Choroid plexus epithelial cell (primary cell): Measurements from ENCODE around the gene MPP7.

Experiments used
- DNase-seq: peaks from one replicate; pipeline ENCODE4 v3.0.0-alpha.2; 2010; ENCODE audit warnings: low read depth
- H3K4me3 ChIP-seq: 2 replicates; pipeline ENCODE4 v1.5.1; 2011; ENCODE audit warnings: low read depth, mild to moderate bottlenecking, control low read depth, low read length, moderate library complexity
- CTCF ChIP-seq: conservative IDR thresholded peaks from 2 replicates; pipeline ENCODE4 v1.5.1; 2011; ENCODE audit warnings: low read depth, mild to moderate bottlenecking, control low read depth, inconsistent platforms, low read length, moderate library complexity

Gene MPP7

GRCh38 chr10:28274475-28274874, 28.4 kb downstream of the MPP7 start:
- H3K4me3 ChIP-seq, result no peak overlapping the region
- TF ChIP-seq CTCF, result no peak
- DNase-seq, result no peak

GRCh38 chr10:28273343-28273742, 29.5 kb downstream of the MPP7 start:
- no peak overlapping the region for H3K4me3 ChIP-seq
- no peak for DNase-seq
- TF ChIP-seq CTCF, result no peak

GRCh38 chr10:28269842-28270456, 32.9 kb downstream of the MPP7 start:
- no peak for DNase-seq
- no peak for TF ChIP-seq CTCF
- no peak overlapping the region for H3K4me3 ChIP-seq

- no peak for TF ChIP-seq CTCF
- no peak overlapping the region for H3K4me3 ChIP-seq
- no peak for DNase-seq
These were observed 36.2 kb downstream of the MPP7 start for GRCh38 chr10:28266449-28267224.

GRCh38 chr10:28263136-28263857, 39.6 kb downstream of the MPP7 start:
- no peak overlapping the region for H3K4me3 ChIP-seq
- no peak for TF ChIP-seq CTCF
- DNase-seq, result no peak

- H3K4me3 ChIP-seq, result no peak overlapping the region
- no peak for DNase-seq
- TF ChIP-seq CTCF, result no peak
These were observed 46.1 kb downstream of the MPP7 start for GRCh38 chr10:28256776-28257175.
